Stimulated activated CD8-positive, alpha-beta memory T cell treated with anti-CD3 and anti-CD28 coated beads, Interleukin-15, amount 100 ng/mL, for 48 hours (primary cell): ENCODE measurements around the gene NFKBIE.
A peak's percentile ranks its signal among the peaks of the same experiment; 100 is the strongest.
"Not testable (repeated sequence)": the region's sequence is repeated elsewhere in the genome, so short reads cannot be mapped to it uniquely, and the experiment has no call there.

Experiments
- DNase-seq, 2 donors: peaks; one replicate each; pipeline ENCODE4 v3.0.0-alpha.2; 2020; ENCODE audit warnings: low read depth in 2 of 2

The NFKBIE gene

GRCh38 chr6:44265007-44265721 lies at the start of gene NFKBIE:
Gene NFKBIE, minus strand, starts transcription at chr6:44265551. Its CDS starts 205 bp downstream, at chr6:44265346.
- peak; percentile 91 to 94 for DNase-seq

GRCh38 chr6:44314657-44315056 lies 49.3 kb upstream of the NFKBIE start:
- not testable (repeated sequence) for DNase-seq

- peak; percentile 85 for DNase-seq
Measured at GRCh38 chr6:44312901-44313788, 47.8 kb upstream of the NFKBIE start, which contains the start of gene AARS2. Gene AARS2, minus strand, starts transcription at chr6:44313347. Its CDS starts 24 bp downstream, at chr6:44313323.

GRCh38 chr6:44311767-44312166 lies 46.4 kb upstream of the NFKBIE start:
- no peak for DNase-seq

GRCh38 chr6:44311304-44311703 lies 46.0 kb upstream of the NFKBIE start:
- DNase-seq = no peak

GRCh38 chr6:44310241-44310640 lies 44.9 kb upstream of the NFKBIE start:
- no peak for DNase-seq

- DNase-seq = no peak
Measured at GRCh38 chr6:44309631-44310030, 44.3 kb upstream of the NFKBIE start.

GRCh38 chr6:44309092-44309491 lies 43.7 kb upstream of the NFKBIE start:
- no peak for DNase-seq

GRCh38 chr6:44307217-44307616 lies 41.9 kb upstream of the NFKBIE start:
- no peak for DNase-seq

GRCh38 chr6:44306710-44307109 lies 41.4 kb upstream of the NFKBIE start:
- DNase-seq = no peak

- no peak for DNase-seq
Measured at GRCh38 chr6:44305200-44305725, 39.9 kb upstream of the NFKBIE start.

- peak in 1 of 2 donors; percentile 15 for DNase-seq
Measured at GRCh38 chr6:44304282-44305199, 39.2 kb upstream of the NFKBIE start.

GRCh38 chr6:44303842-44304241 lies 38.5 kb upstream of the NFKBIE start:
- no peak for DNase-seq

- DNase-seq = no peak
Measured at GRCh38 chr6:44302856-44303255, 37.5 kb upstream of the NFKBIE start.

GRCh38 chr6:44301782-44302564 lies 36.6 kb upstream of the NFKBIE start:
- DNase-seq = no peak

- DNase-seq = no peak
Measured at GRCh38 chr6:44301106-44301505, 35.8 kb upstream of the NFKBIE start.

- no peak for DNase-seq
Measured at GRCh38 chr6:44300292-44300823, 35.0 kb upstream of the NFKBIE start.

GRCh38 chr6:44298864-44299263 lies 33.5 kb upstream of the NFKBIE start:
- DNase-seq = no peak

- no peak for DNase-seq
Measured at GRCh38 chr6:44298055-44298803, 32.9 kb upstream of the NFKBIE start.
